Cerebellar nuclear complex (tissue), 1 donor: ENCODE results near the gene CENPM.
A peak's percentile ranks its signal among the peaks of the same experiment; 100 is the strongest.

Experiments used
- DNase-seq, 2 experiments: peaks; one replicate each; lab custom pipeline; 2025; lab: John Stamatoyannopoulos, UW

Gene CENPM

DNA sequence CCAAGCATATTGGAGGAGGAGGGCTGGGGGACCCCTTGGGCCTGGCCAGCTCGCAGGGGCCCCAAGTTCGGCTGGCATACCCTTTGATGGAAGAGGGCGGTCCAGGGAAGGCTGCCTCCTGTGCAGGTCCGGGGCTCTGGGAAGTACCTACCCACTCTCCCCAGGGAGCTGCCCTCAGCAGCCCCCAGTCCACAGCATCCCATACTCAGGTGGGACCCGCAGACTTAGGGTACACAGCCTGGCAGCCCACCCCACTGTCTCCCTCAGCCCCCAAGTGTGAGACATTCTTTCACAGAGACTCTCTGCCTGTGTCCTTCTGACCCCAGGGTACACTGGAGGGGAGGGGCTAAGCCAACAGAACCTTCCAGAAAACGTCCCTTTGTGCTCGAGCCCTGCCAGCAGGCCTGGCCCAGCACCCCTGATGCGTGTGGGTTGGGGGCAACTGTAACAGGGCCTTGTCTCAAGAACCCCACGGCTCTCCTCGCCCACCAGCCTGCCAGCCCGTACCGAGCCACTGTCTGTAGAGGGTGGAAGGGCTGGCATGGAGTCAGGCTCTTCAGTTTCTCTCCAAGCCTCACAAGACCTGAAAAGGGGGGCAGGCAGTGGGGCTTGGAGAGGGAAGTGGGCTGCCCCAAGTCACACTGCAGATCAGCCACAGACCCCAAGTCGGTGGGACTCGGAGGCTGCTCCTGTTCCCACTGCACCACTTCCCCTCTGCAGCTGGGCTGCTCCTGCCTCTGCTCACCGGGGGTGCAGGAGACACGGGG lies 13.4 kb downstream of the CENPM start:
- no peak for DNase-seq

- no peak for DNase-seq
Measured at GRCh38 chr22:41932353-41932752, 14.6 kb downstream of the CENPM start.

DNA sequence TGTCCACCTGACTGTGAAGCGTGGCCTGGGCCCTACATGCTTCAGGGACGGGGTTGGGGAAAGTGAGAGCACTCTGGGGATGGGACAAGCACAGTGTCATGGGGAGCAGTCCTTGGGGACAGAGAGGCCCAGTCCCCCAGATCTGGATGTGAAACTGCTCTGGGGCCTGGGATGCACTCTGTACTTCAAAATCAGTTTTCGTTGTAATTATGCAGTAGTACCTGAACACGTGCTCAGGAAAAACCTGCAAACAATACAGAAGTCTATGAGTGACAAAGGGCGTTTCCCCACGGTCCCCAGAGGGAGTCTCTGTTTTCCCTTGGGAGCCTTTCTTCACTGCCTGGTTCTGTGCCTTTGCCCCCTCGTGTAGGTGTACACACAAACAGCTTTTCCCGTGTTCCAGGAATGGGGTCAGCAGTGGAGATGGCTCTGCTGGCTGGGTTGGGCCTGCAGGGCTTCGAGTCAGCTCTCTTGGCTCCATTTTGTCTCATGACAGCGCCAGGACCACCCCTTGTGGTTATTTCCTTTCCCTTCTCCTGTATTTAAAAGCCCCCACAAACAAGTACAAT lies 15.2 kb downstream of the CENPM start:
- no peak for DNase-seq

DNA sequence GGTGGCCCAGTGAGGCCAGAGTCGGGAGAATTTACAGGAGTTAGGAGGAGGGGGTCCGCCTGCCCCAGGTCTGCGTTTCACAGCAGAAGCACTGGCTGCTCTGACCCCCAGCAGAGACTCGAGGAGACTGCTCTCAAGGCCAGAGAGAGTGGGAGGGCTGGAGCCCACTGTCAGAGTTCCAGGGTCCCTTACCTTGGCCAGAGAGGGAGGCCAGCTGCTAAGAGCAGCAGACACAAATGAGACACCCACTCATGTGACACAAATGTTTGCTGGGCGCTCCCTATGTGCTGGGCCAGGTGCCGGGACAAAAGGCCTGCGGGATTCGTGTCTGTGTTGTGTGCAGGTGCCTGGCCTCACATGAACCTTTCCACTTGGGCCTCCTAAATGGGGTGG lies 17.5 kb downstream of the CENPM start:
- no peak for DNase-seq

DNA sequence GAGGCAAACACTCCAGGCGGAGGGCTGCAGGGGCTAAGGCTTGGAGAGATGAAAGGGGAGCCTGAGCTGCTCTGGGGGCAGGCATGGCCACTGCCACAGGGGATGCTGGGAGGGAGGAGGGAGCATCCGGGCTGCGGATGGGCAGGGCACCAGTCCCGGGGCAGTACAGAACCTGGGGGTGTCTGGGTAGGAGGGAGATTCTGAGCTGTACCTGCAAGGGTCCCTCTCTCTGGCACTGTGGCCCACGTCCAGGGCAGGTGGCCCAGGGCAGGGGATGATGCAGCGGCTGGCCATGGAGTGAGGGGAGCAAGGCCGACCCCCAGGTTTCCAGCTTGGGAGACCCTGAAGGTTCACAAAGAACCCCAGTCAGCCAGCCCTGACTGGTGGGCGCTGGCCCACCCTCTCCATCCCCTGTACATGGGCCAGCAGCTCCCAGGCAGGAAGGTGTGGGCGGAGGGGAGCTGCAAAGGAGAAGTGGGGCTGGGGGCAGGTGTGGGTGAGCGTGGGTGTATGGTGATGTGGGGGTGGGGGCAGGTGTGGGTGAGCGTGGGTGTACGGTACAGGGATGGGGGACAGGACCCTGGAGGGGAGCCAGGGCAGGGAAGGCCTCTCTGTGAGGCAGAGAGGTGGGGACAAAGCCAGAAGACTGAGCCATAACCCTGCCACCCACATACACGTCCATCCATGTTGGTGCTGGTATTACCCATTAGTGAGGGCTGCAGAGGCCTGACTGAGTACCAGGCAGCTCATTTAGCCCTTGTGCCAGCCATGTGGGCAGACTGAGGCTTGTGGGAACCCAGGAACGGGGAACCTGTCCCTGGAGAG lies 18.1 kb downstream of the CENPM start:
- DNase-seq, result no peak

DNA sequence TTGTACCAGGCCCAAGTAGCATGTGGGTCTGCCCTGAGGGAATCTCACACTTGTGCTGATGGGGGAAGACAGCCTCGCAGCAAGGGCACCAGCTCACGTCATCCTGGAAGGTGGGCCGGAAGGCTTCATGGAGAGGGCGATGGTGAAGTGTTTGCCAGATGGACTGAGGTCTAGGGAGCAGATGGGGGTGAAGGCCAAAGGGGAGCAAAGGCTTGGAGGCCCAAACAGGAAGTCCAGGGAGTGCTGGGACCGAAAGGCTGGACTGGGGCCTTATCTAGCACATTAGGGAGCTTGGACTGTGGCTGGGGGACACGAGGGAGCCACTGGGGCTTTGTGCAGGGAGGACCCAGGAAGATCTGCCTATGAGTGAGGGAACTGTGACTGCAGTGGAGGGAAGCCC lies 19.1 kb downstream of the CENPM start:
- no peak for DNase-seq

GRCh38 chr22:41925783-41926460 lies 21.0 kb downstream of the CENPM start:
- DNase-seq, result no peak

GRCh38 chr22:41923595-41924276 lies 23.2 kb downstream of the CENPM start:
- no peak for DNase-seq

DNA sequence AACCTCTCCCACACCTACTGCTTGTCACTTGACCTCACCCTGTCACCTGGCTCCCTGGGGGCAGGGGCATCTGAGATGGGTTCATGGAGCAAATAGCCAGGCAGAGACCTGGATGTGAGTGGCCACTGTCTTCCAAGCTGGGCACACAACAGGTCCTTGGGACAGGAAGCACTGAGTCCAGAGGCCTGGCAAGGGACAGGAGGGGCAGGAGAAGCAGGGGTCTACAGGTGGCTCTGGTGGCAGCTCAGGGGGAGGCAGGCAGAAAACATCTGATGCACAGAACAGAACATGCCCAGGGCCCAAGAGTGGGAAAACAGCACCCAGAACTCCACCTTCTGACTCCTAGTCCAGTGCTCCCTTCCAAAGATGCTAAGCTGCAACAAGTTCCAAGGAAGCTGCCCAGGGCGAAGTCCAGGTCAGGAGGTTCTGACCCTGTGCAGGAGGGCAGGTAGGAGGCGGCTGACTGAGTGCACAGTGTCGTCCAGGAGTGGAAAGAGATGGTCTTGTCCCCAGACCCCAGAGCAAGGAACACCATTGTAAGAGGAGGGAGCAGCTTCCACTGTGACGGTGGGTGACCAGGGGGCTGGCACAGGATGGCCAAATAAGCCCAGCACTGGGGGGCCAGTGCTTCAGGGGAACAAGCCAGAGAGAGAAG lies 23.9 kb downstream of the CENPM start:
- DNase-seq, result no peak

DNA sequence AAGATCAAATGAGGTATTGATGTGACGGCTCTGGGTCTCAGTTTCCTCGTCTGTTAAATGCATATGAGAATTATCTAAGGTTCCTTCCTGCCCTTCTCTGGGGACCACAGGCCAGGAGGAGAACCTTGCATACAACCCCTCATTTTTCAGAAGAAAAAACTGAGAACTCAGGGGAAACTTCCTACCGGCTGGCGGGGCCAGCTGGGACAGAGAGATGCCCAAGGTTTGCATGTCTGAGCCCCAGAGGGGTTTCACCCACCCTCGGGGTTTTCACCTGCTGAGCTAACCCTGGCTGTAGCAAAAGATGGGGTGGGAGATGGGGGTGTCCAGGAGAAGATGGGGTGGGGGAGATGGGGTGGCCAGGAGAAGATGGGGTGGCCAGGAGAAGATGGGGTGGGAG lies 24.6 kb downstream of the CENPM start:
- no peak for DNase-seq

DNA sequence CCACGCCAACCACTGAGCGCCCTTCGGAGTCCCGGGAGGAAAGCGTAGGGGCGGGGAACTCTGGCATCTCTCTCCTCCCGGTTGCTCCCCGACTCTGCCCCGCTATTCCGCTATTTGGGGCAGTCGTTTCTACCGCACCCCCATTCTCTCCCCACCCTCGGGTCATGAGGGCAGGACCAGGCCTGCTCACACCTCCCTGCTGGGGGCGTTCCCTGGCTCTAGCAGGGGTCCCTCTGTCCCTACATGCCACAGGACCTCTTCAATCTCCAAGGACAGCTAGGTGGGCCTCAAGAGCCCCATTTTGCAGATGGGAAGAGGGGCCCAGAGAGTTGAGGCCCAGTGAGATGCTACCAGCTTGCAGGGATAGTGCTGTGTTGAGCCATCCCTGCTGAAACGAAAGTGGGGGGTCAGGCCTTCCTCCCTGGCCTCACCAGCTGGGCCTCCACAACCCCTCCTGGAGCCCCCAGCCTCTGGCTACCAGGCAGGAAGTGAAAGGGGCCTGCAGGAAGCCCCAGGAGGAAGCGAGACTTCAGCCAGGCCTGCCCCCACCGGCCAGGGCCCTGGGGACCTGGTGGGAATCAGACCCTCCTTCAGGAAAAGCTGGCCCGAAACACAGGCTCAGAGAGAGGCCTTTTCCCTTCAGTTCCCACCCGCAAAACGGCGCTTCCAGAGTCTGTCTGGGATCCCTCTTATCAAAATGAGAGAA lies 26.5 kb downstream of the CENPM start:
- no peak for DNase-seq

GRCh38 chr22:41919357-41920224 lies 27.4 kb downstream of the CENPM start:
- peak in 1 of 2 experiments; percentile 18 for DNase-seq

GRCh38 chr22:41917903-41918791 lies 28.8 kb downstream of the CENPM start:
- no peak for DNase-seq

DNA sequence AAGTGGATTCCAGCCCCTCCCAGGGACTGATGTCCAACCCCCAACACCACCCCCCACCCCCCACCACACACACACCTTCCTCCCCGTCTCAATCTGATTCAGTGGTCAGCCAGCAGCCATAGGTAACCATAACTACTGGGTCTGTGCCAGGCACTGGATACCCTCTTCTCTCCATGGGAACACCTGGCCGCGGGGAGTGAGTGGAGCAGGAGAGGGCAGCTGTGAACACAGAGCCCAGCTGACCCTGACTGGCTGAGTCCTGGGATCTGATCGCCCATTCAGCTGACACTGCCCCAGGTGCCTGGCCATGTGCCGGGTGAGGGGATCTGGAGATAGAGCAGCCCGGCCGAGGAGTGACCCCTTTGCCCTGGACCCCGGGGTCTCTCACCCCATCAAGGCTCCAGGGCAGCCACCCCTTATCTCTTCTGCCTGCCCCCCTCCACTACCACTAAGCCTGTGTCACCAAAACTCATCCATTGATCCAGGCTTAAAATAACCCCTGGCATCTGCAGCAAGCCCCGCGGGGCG lies 29.5 kb downstream of the CENPM start:
- no peak for DNase-seq

DNA sequence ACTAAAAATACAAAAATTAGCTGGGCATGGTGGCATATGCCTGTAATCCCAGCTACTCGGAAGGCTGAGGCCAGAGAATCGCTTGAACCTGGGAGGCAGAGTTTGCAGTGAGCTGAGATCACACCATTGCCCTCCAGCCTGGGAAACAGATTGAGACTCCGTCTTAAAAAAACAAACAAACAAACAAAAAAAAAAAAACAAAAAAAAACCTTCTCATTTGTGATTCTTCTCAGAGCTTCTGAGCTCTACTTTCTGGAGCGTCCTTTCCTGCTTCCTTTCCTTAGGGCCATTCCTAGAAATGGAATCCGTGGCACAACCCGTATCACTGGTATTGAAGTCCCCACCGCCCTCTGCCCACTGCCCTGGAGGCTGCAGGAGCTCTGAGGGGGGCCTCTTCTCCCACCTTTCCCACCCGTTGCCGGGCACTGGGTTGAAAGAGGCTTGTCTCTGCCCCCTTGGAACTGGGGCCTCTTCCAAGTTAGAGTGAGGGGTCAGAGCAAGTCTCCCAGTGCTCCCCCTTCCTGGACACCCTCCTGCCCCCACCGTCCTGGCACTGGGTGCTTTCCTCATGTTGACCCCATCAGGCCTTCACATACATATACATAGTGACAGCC lies 30.1 kb downstream of the CENPM start:
- no peak for DNase-seq

DNA sequence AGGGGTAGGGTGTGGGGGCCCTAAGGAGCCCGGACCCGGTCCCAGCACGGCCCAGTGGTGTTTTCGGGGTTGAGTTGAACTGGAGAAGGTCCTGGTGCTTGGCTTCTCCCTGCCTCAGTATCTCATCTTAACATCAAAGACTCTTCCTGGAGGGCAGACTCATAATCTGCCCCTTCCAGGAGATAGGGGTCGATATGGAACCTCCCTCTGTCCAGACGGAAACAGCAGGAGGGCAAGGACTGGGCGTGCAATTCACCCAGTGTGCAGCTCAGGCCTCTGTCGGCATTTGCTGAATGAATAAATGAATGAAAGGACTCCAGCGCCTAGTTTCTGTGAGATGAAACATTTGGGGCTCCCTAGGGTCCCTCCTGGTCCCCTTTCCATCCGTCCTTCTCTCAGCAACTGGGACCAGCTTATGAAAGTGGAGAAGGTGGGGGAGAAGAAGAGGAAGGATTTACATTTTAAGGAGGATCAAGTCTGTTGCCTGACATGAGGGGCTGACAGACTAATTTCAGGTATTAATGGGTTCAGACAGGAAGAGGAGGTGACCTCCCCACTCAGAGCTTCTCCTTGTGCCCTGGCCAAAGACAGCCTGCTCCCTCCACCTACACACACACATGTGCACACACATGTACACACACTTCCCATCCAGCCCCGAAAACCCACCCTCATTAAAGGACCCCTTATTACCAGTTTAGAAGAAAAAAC lies 31.0 kb downstream of the CENPM start:
- no peak for DNase-seq
